ENCODE data around the gene ITIH4.

DNA sequence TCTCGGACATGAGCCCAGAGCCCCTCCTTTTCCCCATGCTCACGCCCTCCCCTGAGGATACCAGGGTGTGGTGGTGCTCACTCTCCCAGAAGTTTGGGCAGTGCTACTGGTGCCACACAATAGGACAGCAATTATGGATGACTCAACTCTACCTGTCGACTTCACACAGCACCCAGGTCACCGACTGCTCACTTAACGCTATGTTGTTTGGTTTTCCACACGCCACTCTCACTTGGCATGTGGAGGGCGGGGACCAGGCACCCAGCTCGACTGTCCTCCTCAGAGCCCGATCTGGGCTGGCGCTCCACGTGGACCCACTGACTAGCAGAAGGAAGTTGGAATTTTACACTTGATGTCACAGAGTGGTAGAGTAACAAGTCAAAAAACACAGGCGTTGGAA, 36.0 kb upstream of the ITIH4 start:
- no peak for TF ChIP-seq YY1 (IDR thresholded peaks at IDR 0.05; ENCODE audit: low read depth)
- TF ChIP-seq, protein P1, sequence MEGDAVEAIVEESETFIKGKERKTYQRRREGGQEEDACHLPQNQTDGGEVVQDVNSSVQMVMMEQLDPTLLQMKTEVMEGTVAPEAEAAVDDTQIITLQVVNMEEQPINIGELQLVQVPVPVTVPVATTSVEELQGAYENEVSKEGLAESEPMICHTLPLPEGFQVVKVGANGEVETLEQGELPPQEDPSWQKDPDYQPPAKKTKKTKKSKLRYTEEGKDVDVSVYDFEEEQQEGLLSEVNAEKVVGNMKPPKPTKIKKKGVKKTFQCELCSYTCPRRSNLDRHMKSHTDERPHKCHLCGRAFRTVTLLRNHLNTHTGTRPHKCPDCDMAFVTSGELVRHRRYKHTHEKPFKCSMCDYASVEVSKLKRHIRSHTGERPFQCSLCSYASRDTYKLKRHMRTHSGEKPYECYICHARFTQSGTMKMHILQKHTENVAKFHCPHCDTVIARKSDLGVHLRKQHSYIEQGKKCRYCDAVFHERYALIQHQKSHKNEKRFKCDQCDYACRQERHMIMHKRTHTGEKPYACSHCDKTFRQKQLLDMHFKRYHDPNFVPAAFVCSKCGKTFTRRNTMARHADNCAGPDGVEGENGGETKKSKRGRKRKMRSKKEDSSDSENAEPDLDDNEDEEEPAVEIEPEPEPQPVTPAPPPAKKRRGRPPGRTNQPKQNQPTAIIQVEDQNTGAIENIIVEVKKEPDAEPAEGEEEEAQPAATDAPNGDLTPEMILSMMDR (IDR thresholded peaks at IDR 0.05), result no peak
- TF ChIP-seq, protein P2, sequence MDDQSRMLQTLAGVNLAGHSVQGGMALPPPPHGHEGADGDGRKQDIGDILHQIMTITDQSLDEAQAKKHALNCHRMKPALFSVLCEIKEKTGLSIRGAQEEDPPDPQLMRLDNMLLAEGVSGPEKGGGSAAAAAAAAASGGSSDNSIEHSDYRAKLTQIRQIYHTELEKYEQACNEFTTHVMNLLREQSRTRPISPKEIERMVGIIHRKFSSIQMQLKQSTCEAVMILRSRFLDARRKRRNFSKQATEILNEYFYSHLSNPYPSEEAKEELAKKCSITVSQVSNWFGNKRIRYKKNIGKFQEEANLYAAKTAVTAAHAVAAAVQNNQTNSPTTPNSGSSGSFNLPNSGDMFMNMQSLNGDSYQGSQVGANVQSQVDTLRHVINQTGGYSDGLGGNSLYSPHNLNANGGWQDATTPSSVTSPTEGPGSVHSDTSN (IDR thresholded peaks at IDR 0.05), result no peak
- TF ChIP-seq, protein P3, sequence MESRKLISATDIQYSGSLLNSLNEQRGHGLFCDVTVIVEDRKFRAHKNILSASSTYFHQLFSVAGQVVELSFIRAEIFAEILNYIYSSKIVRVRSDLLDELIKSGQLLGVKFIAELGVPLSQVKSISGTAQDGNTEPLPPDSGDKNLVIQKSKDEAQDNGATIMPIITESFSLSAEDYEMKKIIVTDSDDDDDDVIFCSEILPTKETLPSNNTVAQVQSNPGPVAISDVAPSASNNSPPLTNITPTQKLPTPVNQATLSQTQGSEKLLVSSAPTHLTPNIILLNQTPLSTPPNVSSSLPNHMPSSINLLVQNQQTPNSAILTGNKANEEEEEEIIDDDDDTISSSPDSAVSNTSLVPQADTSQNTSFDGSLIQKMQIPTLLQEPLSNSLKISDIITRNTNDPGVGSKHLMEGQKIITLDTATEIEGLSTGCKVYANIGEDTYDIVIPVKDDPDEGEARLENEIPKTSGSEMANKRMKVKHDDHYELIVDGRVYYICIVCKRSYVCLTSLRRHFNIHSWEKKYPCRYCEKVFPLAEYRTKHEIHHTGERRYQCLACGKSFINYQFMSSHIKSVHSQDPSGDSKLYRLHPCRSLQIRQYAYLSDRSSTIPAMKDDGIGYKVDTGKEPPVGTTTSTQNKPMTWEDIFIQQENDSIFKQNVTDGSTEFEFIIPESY (IDR thresholded peaks at IDR 0.05; ENCODE audit: borderline replicate concordance, low read depth), result no peak
- no peak for TF ChIP-seq GABPA (IDR thresholded peaks at IDR 0.05; ENCODE audit: low read depth)
- no peak for TF ChIP-seq EZH2phosphoT487 (IDR thresholded peaks at IDR 0.05; ENCODE audit: borderline replicate concordance, low read depth)
- TF ChIP-seq, protein P4, sequence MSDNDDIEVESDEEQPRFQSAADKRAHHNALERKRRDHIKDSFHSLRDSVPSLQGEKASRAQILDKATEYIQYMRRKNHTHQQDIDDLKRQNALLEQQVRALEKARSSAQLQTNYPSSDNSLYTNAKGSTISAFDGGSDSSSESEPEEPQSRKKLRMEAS (IDR thresholded peaks at IDR 0.05; ENCODE audit: low read depth), result no peak
- TF ChIP-seq TAF1 (IDR thresholded peaks at IDR 0.05; ENCODE audit: borderline replicate concordance, low read depth, low read length), result no peak
- no peak for TF ChIP-seq RAD21 (IDR thresholded peaks at IDR 0.05; ENCODE audit: low read length)
- TF ChIP-seq FOXJ3 (CRISPR knock-in tag; IDR thresholded peaks at IDR 0.05), result no peak
- TF ChIP-seq, protein P5, sequence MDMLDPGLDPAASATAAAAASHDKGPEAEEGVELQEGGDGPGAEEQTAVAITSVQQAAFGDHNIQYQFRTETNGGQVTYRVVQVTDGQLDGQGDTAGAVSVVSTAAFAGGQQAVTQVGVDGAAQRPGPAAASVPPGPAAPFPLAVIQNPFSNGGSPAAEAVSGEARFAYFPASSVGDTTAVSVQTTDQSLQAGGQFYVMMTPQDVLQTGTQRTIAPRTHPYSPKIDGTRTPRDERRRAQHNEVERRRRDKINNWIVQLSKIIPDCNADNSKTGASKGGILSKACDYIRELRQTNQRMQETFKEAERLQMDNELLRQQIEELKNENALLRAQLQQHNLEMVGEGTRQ (IDR thresholded peaks at IDR 0.05; ENCODE audit: borderline replicate concordance, low read depth, low read length), result no peak
- TF ChIP-seq MEF2A (IDR thresholded peaks at IDR 0.05; ENCODE audit: borderline replicate concordance, low read depth), result no peak
- TF ChIP-seq EP300 (IDR thresholded peaks at IDR 0.05; ENCODE audit: borderline replicate concordance in 1 of 2, low read depth in 1 of 2, low read length in 1 of 2), result no peak

Measured in SK-N-SH (cell line).